Fibroblast of pulmonary artery (primary cell): ENCODE measurements around the gene MMP28.

Source experiments
- DNase-seq: peaks from one replicate; pipeline ENCODE4 v3.0.0-alpha.2; 2010; ENCODE audit warnings: low read depth
- H3K4me3 ChIP-seq: replicated peaks from 2 replicates; pipeline ENCODE4 v1.5.1; 2011; ENCODE audit warnings: low read depth, mild to moderate bottlenecking, control low read depth, low read length, moderate library complexity
- CTCF ChIP-seq: IDR thresholded peaks from 2 replicates; pipeline ENCODE4 v1.5.1; 2011; ENCODE audit warnings: mild to moderate bottlenecking, control low read depth, low read length, inconsistent platforms; ENCODE audit errors: missing control alignments

The MMP28 gene

GRCh38 chr17:35808962-35809854 is 13.8 kb upstream of the MMP28 start, which contains the start of gene TAF15:
TAF15 (plus strand) TSS chr17:35809484; CDS start chr17:35809570, 86 bp downstream.
- peak within 1 kb of the TSS; percentile 94 for H3K4me3 ChIP-seq
- TF ChIP-seq CTCF: peak; percentile 82
- DNase-seq: peak; percentile 99

GRCh38 chr17:35808240-35808961 is 13.0 kb upstream of the MMP28 start:
- H3K4me3 ChIP-seq: peak overlapping the region; percentile 94
- TF ChIP-seq CTCF: no peak
- DNase-seq: no peak

- TF ChIP-seq CTCF: no peak
- H3K4me3 ChIP-seq: no peak overlapping the region
- DNase-seq: peak; percentile 61
These were observed 12.1 kb upstream of the MMP28 start for GRCh38 chr17:35807371-35808144.

GRCh38 chr17:35804658-35805192 is 9.3 kb upstream of the MMP28 start:
- TF ChIP-seq CTCF: peak; percentile 99

GRCh38 chr17:35801583-35802224 is 6.3 kb upstream of the MMP28 start:
- peak; percentile 87 for DNase-seq
- TF ChIP-seq CTCF: no peak
- no peak overlapping the region for H3K4me3 ChIP-seq

More at GRCh38 chr17:35804658-35805192, 9.3 kb upstream of the MMP28 start:
- peak; percentile 96 for DNase-seq
- H3K4me3 ChIP-seq: no peak overlapping the region

- peak; percentile 70 for DNase-seq
- no peak overlapping the region for H3K4me3 ChIP-seq
- no peak for TF ChIP-seq CTCF
These were observed 4.5 kb upstream of the MMP28 start for GRCh38 chr17:35799942-35800341.
